ENCODE results near the gene SUSD4. TPM values are rescaled to one million over a fixed set of nuclear protein-coding genes. Genes with fewer than 3 reads are reported as not detected.

SUSD4 gene
- total and polyA plus RNA-seq, 9 of the 15 experiments (the other 6 are each of a cell fraction or from before 2014, with no cell fraction given): 0.06 to 1.7 (median 0.09) TPM; not detected in 4

DNA sequence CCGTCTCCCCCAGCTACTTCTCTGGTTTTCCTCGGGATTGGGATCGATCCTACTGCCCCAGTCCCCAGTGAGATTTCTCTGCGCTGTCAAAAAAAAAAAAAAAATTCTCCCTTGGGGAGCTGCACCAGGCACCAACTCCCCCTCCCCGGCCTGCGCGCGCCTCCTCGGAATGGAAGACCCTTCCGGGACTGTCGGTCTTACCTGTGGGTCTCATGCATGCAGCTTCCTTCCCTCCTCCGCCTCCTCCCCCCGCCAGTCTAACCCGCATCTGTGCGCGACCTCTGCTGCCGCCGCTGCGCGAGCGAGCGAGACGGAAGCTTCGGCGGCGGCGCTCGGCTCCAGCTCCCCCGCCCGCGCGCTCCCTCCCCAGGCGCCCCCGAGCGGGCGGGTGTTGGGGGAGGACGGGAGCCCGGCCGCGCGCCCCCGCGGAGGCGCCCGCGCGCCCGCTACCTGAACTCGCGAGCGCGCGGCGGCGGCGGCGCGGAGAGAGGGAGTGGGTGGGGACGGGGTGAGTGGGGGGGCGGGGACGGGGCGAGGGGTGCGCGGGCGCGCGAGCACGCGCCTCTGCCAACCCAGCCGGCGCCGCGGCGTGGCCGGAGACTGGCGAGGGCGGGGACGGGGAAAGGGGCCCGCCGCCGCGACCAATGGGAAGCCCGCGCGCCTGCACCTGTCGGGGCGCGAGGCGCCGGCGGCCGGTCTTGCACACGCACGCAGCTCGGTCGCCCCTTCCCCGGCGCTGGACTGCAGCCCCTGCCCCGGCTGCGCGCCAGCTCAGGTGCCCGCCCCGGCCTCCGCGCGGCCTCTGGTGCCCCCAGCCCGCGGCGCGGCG lies at the start of gene SUSD4 (continued):
- TF ChIP-seq, protein P1, sequence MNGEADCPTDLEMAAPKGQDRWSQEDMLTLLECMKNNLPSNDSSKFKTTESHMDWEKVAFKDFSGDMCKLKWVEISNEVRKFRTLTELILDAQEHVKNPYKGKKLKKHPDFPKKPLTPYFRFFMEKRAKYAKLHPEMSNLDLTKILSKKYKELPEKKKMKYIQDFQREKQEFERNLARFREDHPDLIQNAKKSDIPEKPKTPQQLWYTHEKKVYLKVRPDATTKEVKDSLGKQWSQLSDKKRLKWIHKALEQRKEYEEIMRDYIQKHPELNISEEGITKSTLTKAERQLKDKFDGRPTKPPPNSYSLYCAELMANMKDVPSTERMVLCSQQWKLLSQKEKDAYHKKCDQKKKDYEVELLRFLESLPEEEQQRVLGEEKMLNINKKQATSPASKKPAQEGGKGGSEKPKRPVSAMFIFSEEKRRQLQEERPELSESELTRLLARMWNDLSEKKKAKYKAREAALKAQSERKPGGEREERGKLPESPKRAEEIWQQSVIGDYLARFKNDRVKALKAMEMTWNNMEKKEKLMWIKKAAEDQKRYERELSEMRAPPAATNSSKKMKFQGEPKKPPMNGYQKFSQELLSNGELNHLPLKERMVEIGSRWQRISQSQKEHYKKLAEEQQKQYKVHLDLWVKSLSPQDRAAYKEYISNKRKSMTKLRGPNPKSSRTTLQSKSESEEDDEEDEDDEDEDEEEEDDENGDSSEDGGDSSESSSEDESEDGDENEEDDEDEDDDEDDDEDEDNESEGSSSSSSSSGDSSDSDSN (IDR thresholded peaks at IDR 0.05; ENCODE audit: borderline replicate concordance in 1 of 2, low read depth in 2 of 2, low read length in 2 of 2): 0 out of 4 replicates have a peak, but pooled peaks of 1 of the 2 experiments have one; percentile 48
- TF ChIP-seq ZNF324 (CRISPR knock-in tag; IDR thresholded peaks at IDR 0.05) (no peak), MAFG (tag; conservative IDR thresholded peaks at IDR 0.05) (no peak), L3MBTL2 (IDR thresholded peaks at IDR 0.05) (0 out of 2 replicates have a peak, but pooled peaks have one; percentile 10), NONO (IDR thresholded peaks at IDR 0.05; ENCODE audit: low read depth in 2 of 2, low read length in 1 of 2) (0 out of 4 replicates have a peak, but pooled peaks of 1 of the 2 experiments have one; percentile 9), NUFIP1 (IDR thresholded peaks at IDR 0.05; ENCODE audit: partially characterized antibody) (no peak), RBM39 (optimal IDR thresholded peaks at IDR 0.05; ENCODE audit: low read depth, low read length) (no peak), BRF1 (IDR thresholded peaks at IDR 0.05; ENCODE audit: borderline replicate concordance, extremely low read depth, insufficient read length) (no peak), HLTF (IDR thresholded peaks at IDR 0.05) (no peak), PHF20 (IDR thresholded peaks at IDR 0.05; ENCODE audit: partially characterized antibody) (no peak), ZNF717 (CRISPR knock-in tag; IDR thresholded peaks at IDR 0.05) (no peak), RB1 (IDR thresholded peaks at IDR 0.05; ENCODE audit: low read depth) (peak; percentile 6; the same call in 1 of the 2 replicates), HDGF (IDR thresholded peaks at IDR 0.05) (no peak), NRF1 (conservative IDR thresholded peaks at IDR 0.05 in 1 of 2, IDR thresholded peaks at IDR 0.05 in 1 of 2) (peak; percentile 70 to 75)
- TF ChIP-seq, protein P2, sequence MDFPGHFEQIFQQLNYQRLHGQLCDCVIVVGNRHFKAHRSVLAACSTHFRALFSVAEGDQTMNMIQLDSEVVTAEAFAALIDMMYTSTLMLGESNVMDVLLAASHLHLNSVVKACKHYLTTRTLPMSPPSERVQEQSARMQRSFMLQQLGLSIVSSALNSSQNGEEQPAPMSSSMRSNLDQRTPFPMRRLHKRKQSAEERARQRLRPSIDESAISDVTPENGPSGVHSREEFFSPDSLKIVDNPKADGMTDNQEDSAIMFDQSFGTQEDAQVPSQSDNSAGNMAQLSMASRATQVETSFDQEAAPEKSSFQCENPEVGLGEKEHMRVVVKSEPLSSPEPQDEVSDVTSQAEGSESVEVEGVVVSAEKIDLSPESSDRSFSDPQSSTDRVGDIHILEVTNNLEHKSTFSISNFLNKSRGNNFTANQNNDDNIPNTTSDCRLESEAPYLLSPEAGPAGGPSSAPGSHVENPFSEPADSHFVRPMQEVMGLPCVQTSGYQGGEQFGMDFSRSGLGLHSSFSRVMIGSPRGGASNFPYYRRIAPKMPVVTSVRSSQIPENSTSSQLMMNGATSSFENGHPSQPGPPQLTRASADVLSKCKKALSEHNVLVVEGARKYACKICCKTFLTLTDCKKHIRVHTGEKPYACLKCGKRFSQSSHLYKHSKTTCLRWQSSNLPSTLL (IDR thresholded peaks at IDR 0.05): no peak
- TF ChIP-seq, protein P3, sequence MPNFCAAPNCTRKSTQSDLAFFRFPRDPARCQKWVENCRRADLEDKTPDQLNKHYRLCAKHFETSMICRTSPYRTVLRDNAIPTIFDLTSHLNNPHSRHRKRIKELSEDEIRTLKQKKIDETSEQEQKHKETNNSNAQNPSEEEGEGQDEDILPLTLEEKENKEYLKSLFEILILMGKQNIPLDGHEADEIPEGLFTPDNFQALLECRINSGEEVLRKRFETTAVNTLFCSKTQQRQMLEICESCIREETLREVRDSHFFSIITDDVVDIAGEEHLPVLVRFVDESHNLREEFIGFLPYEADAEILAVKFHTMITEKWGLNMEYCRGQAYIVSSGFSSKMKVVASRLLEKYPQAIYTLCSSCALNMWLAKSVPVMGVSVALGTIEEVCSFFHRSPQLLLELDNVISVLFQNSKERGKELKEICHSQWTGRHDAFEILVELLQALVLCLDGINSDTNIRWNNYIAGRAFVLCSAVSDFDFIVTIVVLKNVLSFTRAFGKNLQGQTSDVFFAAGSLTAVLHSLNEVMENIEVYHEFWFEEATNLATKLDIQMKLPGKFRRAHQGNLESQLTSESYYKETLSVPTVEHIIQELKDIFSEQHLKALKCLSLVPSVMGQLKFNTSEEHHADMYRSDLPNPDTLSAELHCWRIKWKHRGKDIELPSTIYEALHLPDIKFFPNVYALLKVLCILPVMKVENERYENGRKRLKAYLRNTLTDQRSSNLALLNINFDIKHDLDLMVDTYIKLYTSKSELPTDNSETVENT (CRISPR knock-in tag; IDR thresholded peaks at IDR 0.05): no peak
- TF ChIP-seq, protein P4, sequence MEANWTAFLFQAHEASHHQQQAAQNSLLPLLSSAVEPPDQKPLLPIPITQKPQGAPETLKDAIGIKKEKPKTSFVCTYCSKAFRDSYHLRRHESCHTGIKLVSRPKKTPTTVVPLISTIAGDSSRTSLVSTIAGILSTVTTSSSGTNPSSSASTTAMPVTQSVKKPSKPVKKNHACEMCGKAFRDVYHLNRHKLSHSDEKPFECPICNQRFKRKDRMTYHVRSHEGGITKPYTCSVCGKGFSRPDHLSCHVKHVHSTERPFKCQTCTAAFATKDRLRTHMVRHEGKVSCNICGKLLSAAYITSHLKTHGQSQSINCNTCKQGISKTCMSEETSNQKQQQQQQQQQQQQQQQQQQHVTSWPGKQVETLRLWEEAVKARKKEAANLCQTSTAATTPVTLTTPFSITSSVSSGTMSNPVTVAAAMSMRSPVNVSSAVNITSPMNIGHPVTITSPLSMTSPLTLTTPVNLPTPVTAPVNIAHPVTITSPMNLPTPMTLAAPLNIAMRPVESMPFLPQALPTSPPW (CRISPR knock-in tag; IDR thresholded peaks at IDR 0.05): peak; percentile 80
- TF ChIP-seq, protein P5, sequence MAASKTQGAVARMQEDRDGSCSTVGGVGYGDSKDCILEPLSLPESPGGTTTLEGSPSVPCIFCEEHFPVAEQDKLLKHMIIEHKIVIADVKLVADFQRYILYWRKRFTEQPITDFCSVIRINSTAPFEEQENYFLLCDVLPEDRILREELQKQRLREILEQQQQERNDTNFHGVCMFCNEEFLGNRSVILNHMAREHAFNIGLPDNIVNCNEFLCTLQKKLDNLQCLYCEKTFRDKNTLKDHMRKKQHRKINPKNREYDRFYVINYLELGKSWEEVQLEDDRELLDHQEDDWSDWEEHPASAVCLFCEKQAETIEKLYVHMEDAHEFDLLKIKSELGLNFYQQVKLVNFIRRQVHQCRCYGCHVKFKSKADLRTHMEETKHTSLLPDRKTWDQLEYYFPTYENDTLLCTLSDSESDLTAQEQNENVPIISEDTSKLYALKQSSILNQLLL (CRISPR knock-in tag; IDR thresholded peaks at IDR 0.05; ENCODE audit: borderline replicate concordance): no peak

Data from K562 (cell line).